Measurements from ENCODE around the gene WDR36.

WDR36 gene

DNA sequence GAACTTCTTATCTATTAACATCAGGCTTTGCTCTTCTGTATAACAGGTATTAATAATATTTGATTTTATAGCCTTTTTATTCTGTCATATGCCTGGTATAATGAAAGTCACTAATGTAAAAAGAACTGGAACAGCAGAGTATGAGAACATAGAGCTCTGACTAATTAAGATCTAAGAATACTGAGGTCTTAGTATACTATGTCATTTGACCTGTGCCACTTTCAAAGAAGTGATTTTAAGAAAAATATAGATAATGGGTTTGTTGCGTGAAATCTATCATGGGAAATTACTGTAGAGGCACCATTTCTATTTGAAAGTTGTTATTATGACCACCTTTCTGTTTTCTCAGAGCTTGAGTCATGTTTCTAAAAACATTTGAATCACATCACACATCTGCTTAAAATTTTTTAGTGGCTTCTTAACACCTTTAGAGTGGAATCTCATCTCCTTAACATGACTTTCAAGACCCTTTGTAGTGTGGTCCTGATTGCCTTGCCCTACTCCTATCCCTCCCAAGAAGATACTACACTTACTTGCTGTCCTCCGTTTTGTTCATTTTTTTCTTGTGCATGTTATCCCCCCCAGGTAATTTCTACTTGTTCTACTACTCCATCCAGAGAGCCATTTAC, 14.3 kb downstream of the WDR36 start:
- DNase-seq (ENCODE audit: low read depth), result no peak

DNA sequence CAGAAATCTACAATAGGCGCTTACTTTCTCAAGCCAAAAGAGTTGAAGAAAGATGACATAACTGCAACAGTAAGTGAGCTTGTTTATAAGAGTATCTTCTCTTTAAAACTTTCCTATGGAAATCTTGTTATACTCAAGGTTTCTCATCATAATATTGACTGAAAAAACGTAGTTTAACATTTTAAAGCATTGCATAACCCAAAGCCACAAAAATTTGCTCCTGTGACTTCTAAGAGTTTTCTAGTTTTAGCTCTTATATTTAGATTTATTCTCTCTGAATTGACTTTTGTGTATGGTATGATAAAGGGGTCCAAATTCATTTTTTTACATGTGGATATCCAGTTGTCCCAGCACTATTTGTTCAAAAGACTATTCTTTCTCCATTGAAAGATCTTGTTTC, 15.2 kb downstream of the WDR36 start:
- DNase-seq (ENCODE audit: low read depth), result no peak

DNA sequence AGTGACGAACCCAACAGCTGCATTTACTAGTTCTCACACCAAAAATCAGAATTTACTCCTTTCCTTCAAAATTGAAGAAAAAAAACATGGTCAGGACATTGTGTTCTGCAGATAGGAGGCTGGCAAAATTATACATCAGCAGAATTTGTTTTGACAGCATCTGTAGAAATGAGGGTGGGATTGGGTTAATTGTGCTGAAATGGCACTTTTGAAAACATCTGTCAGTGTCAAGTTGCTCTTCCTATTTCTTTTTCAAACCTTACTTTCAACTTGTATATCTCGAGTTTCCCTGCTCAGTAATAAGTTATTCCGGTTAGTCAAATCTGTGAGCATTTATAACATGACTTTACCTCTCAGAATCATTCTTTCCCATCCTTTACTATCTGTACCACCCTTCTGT, 19.8 kb downstream of the WDR36 start:
- DNase-seq (ENCODE audit: low read depth), result no peak

DNA sequence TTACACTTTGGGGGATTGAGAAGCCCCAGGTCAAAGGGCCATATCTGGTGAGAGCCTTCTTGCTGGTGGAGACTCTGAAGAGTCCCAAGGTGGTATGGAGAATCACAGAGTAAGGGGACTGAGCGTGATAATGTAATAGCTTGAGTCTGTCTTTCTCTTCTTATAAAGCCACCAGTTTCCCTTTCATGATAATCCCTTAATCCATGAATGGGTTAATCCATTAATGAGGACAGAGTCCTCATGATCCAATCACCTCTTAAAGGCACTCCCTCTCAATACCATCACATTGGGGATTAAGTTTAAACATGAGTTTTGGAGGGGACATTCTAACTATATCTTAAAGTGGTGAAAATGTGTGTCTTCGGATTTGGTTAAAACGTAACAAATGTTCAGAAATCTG, 21.5 kb downstream of the WDR36 start:
- DNase-seq (ENCODE audit: low read depth), result no peak

DNA sequence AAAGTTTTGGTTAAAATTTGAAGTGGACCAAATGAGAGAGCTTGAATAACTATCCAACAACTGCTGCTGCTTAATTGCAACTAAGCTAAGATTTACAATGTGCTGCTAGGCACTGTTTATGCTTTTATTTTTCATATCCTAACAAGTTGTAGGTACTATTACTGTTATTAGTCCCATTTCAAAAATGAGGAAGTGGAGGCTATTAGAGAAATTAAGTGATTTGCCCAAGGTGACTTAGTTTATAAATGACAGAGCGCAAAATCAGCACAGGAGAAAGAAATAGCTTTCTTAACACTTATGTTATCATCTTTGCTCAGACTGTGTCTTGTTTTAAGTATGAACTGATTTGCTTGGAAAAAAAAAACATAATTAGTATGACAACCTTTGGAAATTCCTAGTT, 23.1 kb downstream of the WDR36 start:
- DNase-seq (ENCODE audit: low read depth), result no peak

DNA sequence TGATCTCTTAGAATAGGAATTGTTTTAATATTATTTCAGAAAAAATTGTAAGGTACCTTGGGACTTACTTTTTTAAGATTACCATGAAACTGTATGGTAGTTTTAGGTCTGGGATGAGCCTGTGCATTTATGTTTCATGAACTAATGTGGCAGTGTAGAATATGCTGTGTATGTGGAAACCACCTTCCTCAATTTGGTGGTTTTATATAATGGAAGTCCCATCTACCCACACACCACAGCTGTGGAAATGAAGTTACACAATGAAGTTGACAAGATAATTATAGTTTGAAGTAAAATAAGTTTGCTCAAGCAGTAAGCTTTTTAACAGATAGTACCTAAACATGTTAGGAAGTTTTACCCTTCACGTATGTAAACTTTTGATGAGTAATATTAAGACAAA, 24.4 kb downstream of the WDR36 start:
- no peak for DNase-seq (ENCODE audit: low read depth)

DNA sequence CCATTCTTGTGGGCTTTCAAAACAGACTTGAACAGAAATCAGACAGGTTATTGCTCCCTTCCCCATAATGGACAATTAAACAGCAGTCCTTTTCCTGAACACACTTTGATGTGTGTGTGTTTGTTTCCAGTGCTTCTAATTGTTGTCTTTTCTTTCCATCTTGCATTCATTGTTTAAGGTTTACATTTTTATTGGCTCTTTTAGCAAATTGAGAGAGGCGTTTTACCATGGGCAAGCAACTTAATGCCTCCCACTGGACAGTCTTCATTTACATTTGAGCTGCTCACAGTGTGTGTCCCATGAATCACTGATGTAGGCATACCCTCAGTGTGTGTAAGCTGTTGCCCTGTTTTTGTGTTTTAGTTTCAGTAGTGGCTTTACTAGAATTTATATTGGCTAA, 25.0 kb downstream of the WDR36 start:
- no peak for DNase-seq (ENCODE audit: low read depth)

DNA sequence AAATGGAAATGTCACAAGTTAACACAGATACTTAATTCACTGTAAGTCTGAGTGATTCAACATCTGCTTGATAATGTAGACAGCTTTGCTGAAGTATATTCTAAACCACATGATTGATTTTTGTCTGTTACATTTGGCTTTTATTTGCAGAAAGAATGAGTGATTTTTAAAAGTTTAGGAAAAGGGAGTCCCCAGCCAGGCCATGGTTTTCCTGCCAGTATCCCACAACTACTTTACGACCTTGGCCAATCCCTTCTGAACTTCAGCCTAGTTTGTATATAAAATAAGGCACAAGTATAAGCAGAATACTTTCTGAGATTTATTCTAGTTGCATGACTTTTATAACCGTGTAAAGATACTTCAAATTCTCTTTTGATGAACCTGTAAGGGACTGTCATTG, 27.1 kb downstream of the WDR36 start:
- DNase-seq (ENCODE audit: low read depth), result no peak

DNA sequence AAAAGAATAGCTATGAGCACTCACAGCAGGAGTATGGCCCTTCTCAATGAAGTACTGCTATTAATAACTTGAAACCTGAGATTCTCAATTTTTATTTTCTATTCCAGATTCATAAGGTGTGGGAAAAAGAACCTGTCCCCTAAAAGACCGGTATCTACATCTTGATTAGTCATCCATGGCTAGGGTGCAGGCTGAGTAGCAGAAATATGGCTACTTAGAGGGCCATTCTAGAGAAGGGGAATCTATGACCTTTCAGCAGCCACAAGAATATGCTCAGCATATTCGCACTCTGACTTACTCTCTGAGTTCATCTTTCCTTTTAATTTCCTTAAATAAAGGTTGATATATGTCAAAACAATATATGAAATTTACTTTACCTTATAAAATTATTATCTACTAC, 27.7 kb downstream of the WDR36 start:
- no peak for DNase-seq (ENCODE audit: low read depth)

DNA sequence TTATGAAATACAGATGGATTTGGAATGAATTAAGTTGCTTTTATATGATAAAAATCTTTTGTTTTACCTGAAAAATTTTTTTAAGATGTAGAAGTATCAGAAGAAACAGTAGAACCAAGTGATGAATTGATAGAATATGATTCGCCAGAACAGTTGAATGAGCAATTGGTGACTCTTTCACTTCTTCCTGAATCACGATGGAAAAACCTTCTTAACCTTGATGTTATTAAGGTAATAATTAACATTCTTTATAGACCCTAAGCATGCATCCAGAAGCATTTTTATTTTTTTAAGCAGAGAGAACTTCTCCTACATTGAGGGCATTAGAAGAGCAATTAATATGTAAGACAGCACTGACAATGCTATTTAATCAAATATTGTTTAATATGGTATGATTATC, 28.8 kb downstream of the WDR36 start:
- DNase-seq (ENCODE audit: low read depth), result no peak

DNA sequence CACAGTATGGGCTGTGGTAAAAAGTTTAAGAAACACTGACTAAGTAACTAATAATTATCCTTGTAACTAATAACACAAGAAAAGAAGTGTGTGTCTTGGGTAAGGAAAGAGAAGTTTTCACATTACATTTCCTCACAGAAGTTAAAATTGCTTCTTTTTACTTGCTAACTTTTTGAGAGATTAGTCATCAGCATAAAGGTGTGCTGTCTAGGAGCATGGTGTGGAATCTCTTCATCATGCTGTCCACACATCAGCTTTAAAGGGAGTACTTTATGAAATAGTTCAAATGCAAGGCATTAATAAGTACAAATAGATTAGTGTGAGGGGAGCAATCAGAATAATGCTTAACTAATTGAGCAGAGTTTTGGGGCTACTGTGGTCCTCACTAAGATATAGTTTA, 29.8 kb downstream of the WDR36 start:
- no peak for DNase-seq (ENCODE audit: low read depth)

DNA sequence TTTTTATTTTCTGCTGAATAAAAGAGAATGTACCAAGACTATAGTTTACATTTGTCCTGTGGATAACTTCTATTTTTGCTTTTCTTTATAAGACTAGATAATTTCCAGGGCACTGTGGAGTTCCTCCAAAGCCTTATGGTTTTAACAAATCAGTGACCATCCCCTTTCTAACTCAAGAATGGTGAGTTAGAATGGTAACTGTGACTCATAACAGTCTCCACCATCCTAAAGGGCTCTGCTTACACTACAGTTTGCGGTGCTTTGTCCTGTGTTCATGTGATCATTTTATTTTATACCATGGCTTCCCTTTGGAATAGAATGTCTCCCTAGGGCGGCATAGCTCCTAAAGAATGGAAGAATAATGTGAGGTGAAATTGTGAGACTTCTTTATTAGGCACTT, 30.2 kb downstream of the WDR36 start:
- DNase-seq (ENCODE audit: low read depth), result no peak

DNA sequence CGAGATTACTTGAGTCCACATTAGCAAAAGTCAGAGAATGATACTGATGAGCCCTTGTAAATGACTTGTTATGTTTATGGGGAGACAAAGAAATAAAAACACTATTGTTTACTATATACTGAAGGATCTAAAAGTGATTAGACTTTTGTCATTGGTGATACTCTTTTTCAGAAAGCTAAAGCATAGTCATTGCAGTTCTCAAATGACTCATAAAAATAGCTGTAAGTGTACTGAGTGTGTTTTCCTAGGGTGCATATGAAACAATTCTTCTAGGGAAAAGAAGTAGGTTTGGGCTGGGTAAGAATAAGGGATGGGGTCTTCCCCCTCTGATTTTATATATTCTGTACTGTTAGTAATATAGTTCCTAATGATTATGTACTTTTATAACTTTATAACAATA, 32.6 kb downstream of the WDR36 start:
- no peak for DNase-seq (ENCODE audit: low read depth)

DNA sequence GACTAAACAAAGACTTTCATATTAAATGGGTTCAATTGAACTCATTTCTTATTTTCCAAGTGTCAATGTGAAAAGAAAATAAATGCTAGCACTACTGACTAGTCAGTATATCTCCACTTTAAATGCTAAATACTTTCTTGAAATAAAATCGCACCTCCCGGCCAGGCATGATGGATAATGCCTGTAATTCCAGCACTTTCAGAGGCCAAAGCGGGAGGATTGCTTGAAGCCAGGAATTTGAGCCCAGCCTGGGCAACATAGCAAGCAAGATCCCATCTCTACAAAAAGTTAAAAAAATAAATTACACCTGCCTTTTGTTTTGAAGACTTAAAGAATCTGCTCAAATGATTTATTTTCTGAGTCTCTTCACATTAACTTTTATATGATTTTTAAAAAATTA, 34.7 kb downstream of the WDR36 start:
- no peak for DNase-seq (ENCODE audit: low read depth)

DNA sequence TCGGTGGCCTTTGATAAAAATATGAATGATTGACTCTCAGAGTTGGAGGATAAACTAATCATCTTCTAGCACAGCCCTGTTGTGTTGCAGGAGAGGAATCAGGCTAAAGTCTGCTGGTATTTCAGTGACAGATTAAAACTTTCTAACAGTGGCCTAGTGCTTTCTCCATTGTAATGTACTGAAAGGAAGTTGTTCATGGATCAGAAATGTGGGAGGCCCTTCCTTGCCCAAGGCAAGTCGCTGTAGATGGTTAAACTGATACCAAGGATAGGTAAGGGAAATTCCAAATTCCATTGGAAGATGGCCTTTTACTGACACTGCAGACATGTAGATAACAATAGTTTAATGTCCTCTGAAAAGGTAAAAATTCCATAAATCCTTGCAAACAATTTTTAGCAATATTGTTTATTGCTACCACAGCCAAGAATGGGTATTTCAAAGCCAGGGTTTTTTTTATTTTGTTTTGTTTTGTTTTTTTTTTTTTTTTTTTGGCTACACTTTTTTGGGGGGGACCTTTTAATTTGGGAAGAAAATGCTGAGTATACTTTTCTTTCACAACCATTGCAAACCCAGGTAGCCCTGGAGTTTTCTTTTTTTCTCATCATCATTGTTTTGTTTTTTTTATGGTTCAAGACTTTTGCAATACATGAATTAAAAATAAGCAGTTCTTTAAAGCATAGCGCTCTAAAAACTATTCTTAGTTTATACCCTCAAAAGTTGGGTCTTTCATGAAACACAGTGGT, 35.5 kb downstream of the WDR36 start:
- DNase-seq (ENCODE audit: low read depth), result no peak

DNA sequence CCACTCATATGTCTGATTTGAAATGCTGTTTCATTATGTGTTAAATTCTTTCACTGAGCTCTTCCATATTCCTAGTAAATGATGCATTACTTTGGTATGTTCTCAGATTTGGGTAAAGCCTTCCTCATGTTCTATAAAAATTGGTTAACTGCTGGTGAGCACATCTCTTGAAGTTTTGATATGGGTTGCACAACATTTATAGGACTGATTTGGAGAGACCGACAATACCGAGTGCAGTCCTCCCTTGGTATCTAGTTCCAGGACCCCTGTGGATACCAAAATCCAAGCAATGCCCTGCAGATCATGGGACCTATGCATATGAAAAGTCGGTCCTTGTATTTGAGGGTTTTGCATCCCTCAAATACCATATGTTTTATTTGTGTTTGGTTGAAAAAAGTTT, 37.8 kb downstream of the WDR36 start:
- DNase-seq (ENCODE audit: low read depth), result peak; percentile 44

DNA sequence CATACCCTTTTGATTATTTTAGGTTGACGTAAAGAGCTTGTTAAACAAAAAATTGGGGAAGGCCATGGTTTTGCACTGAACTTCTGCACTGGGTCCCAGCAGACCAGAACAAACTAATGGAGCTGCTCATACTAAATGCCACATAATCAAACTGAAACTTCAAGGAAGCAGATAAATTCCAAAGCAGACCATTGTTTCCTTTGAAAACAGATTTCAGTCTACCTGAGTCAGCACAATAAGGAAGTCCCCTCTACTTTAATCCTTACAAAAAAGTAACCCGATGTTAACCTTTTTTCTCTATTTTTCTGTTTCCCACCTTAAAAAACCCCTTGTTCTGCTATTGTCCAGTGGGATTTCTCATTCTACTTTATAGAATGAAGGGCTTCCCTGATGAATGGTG, 39.2 kb downstream of the WDR36 start:
- DNase-seq (ENCODE audit: low read depth), result no peak

DNA sequence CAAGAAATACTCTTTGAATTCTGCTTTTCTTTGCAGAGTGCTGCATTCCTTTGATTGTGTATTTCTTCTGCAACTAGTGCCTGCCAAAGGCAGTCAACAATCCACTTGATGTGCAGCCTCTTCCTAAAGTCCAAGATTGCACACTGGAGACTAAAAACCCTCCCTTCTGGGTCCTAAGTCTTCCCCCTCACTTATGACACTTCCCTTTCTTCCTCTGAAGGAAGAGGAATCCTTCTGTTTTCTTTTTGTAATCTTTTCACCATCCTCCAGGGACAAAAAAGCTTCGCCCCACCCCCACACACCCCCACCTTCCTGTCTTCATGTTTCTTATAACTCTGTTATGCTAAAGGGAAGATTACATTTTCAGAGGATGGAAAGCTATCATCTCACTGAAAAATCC, 39.9 kb downstream of the WDR36 start:
- DNase-seq (ENCODE audit: low read depth), result no peak

DNA sequence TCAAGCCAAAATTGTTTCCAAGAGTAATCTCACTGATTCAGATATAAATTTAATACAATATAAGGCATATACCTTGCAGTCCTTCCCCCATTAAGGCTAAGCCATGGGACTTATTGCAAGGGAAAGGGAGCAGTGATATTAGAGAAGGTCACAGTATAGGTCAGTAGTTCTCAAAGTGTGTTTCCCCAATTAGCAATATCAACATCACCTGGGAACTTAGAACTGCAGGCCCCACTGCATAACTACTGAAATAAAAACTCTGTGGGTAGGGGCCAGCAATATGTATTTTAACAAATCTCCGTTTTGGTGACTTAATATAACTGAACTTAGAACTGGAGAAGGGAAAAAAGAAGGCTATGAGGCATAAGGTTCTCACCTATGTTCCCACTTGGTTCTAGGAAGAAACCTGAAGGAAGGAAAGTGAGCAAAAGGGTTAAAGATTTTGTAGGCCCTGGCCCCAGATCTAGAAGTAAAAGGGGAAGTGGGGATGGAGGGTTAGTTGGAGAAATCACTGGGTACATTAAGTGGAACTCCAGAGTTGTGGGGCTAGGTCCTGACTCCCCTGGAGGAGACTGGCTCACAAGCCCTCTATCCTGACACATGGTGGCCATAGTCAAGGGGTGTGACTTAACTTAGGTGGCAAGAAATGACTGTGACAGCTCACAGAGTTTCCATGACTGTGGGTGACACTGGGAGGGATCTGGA, 40.7 kb downstream of the WDR36 start:
- DNase-seq (ENCODE audit: low read depth), result no peak

DNA sequence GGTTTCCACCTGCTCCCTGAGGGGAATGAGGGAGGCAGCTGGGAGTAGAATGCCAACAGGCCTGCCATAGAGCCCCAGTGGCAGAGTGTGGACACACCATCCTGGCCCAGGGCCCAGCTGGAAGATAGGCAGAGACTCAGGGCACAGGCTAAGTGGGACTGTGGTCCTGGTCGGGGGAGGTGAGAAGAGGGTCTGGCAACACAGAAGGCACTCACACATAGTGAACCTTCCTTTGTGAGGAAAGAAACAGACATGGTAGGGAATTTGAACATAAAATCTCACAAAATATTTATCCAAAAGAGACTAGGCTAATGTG, 41.2 kb downstream of the WDR36 start:
- DNase-seq (ENCODE audit: low read depth), result no peak

DNA sequence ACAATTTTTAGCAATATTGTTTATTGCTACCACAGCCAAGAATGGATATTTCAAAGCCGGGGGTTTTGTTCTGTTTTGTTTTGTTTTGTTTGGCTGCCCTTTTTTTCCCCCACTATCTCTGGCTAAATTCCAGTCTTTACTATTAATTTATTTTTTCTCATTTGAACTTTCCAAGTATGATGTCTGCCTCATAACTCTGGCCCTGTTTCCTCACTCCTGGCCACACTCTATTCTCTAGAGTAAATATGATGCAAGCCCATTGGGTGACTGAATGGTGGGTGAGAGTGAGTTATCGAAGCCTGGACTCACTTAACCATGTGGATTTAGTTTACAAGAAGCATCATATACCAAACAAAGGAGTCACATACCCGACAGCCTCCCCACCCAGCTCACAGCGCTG, 41.9 kb downstream of the WDR36 start:
- DNase-seq (ENCODE audit: low read depth), result no peak

DNA sequence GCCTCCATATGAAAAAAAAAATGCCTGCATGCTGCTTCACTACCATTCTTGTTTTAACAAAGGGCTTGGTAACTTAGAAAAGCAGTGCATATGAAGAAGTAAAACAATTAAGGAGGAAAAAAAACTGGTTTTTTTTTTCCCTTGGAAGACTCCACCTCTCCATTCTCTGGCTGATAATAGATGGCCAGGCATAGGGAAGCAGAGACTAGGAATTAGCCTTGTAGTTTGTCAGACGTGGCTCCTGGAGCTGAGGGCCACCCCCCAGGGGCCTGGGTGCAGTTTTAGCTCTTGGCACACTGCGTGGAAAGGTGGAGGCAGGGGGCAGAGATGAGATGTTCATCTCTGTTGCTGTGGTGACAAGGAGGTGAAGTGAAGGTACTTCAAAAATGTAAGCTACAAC, 42.7 kb downstream of the WDR36 start:
- no peak for DNase-seq (ENCODE audit: low read depth)

DNA sequence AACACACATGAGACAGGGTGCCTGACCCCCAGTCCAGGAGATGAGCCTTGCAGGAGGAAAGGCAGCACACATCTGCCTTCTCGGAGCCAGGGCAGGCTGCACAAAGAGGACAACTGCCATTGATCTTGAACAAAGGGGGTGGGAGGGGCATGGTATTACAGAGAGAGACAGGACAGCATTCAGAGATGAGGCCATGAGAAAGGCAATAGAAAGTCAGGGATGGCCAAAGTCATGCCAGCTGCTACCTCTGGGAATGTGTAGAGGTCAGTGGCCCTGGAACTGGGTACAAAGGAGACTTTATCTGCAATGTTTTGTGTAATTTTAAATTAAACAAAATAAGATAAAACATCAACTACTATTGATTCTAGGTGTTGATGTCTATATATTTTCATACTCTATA, 43.2 kb downstream of the WDR36 start:
- DNase-seq (ENCODE audit: low read depth), result no peak

DNA sequence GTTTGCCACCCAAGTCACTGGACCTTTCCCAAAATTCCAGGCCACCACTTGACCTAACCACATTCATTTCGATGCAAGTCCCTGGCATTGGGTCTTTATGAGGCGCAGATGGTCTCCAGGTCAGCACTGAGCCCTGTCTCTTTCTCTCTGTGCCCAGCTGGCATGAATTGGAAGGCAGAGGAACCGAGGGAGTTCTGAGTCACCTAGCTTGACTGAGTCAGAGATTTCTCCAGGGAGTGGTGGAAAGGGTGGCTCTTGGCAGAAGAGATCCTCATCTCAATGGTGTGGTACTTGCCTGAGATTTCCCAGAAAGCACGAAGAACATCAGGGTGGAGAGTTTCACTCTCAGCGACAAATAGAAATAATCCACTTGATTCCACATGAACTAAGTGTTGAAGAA, 43.8 kb downstream of the WDR36 start:
- DNase-seq (ENCODE audit: low read depth), result peak; percentile 37

Measured in GM04503 (cell line).